HepG2 (cell line): ENCODE measurements around the gene DGAT2. TPM values are rescaled to one million over a fixed set of nuclear protein-coding genes. Genes with fewer than 3 reads are reported as not detected.

Experiments used
- ATAC-seq: fragments of 200-7000 bp; cut with Tn5 transposase; 3 replicates; pipeline ENCODE4 v1.9.1; 2020; ENCODE audit warnings: mild to moderate bottlenecking, moderate library complexity
- BruUV-seq: library from RNA; stranded (reverse); fragments of 400-500 nt; replicated peaks from 2 replicates; lab custom pipeline; 2021; lab: Mats Ljungman, UMichigan
- CTCF ChIA-PET: fragments of 300-600 bp; formaldehyde crosslinking; extraction: SDS; loops from one replicate; lab custom pipeline; 2021; ENCODE audit warnings: low total read pairs, inconsistent platforms, low intra/inter-chr PET ratio; lab: Yijun Ruan, JAX
- POLR2A ChIA-PET: fragments of 350-600 bp; sonication (Branson Sonifier 250); formaldehyde crosslinking; loops from one replicate; lab custom pipeline; 2020; ENCODE audit warnings: antibody characterized with exemption, inconsistent platforms; lab: Yijun Ruan, JAX
- DNase-seq: peaks from one replicate; pipeline ENCODE4 v3.0.0-alpha.2; 2015; ENCODE audit warnings: low spot score
- FAIRE-seq: peaks from 3 replicates; lab custom pipeline; 2011; peaks lifted over from hg19 to GRCh38; lab: Jason Lieb, UNC
- H2AFZ ChIP-seq: one replicate; pipeline ENCODE4 v1.6.1; 2011; ENCODE audit warnings: low read length, inconsistent platforms
- H3K27ac ChIP-seq: fragments of 300-600 bp; 3 replicates; pipeline ENCODE4 v1.8.0; 2011; ENCODE audit warnings: mixed run types, mild to moderate bottlenecking, mixed read lengths, low read length, inconsistent platforms; ENCODE audit not compliant: insufficient read depth; ENCODE audit errors: extremely low read length
- H3K27me3 ChIP-seq, 2 experiments: fragments of 200-600 bp in 1 of 2; 2 replicates in 1 of 2; 3 replicates in 1 of 2; pipeline versions ENCODE4 v1.6.0 to v1.8.0; 2011; ENCODE audit warnings: low read length in 2 of 2, mild to moderate bottlenecking in 2 of 2, moderate library complexity in 2 of 2, inconsistent platforms in 1 of 2; ENCODE audit not compliant: insufficient read depth in 2 of 2, control insufficient read depth in 1 of 2
- H3K36me3 ChIP-seq, 2 experiments: fragments of 200-600 bp in 1 of 2; replicated peaks in 1 of 2; 2 replicates in 1 of 2; 3 replicates in 1 of 2; pipeline versions ENCODE4 v1.5.1 to v1.8.0; 2011; ENCODE audit warnings: low read length in 2 of 2, inconsistent platforms in 1 of 2; ENCODE audit not compliant: insufficient read depth in 2 of 2, control insufficient read depth in 1 of 2
- H3K4me1 ChIP-seq: 2 replicates; pipeline ENCODE4 v1.5.1; 2012; ENCODE audit warnings: low read length, inconsistent platforms; ENCODE audit not compliant: insufficient read depth
- H3K4me2 ChIP-seq: 2 replicates; pipeline ENCODE4 v1.6.0; 2011; ENCODE audit warnings: low read depth, low read length, inconsistent platforms
- H3K4me3 ChIP-seq, 3 experiments: fragments of 200-600 bp in 1 of 3; sonication (generic), shearing (Covaris generic) in 1 of 3; replicated peaks in 1 of 3; 2 replicates each; pipeline ENCODE4 v1.5.1; 2011 to 2016; ENCODE audit warnings: low read length in 3 of 3, inconsistent platforms in 2 of 3, low read depth in 2 of 3, mild to moderate bottlenecking in 2 of 3, control low read depth in 1 of 3, mixed read lengths in 1 of 3; ENCODE audit not compliant: insufficient read depth in 1 of 3
- H3K79me2 ChIP-seq: one replicate; pipeline ENCODE4 v1.6.1; 2011; ENCODE audit warnings: low read length, inconsistent platforms; ENCODE audit not compliant: insufficient read depth
- H3K9ac ChIP-seq: 2 replicates; pipeline ENCODE4 v1.6.0; 2011; ENCODE audit warnings: mild to moderate bottlenecking, low read depth, low read length, inconsistent platforms; ENCODE audit not compliant: insufficient read depth
- H3K9me3 ChIP-seq: 2 replicates; pipeline ENCODE4 v1.5.1; 2012; ENCODE audit warnings: mild to moderate bottlenecking, low read length
- H4K20me1 ChIP-seq: 2 replicates; pipeline ENCODE4 v1.6.0; 2011; ENCODE audit warnings: inconsistent platforms, mild to moderate bottlenecking, low read length, moderate library complexity; ENCODE audit not compliant: insufficient read depth
- ATM ChIP-seq: fragments of 450-650 bp; IDR thresholded peaks from 2 replicates; pipeline ENCODE4 v1.7.1; 2017; ENCODE audit warnings: mild to moderate bottlenecking, borderline replicate concordance
- GZF1 ChIP-seq: sonication (generic); formaldehyde crosslinking; IDR thresholded peaks from 2 replicates; pipeline ENCODE4 v1.5.1; 2020; ENCODE audit warnings: mild to moderate bottlenecking, missing genetic modification reagents
- MTF1 ChIP-seq: sonication (generic); formaldehyde crosslinking; IDR thresholded peaks from 2 replicates; pipeline ENCODE4 v1.5.0; 2020; ENCODE audit warnings: missing genetic modification reagents
- SNAPC2 ChIP-seq: sonication (generic); formaldehyde crosslinking; IDR thresholded peaks from 2 replicates; pipeline ENCODE4 v1.8.1; 2022; ENCODE audit warnings: mild to moderate bottlenecking, missing genetic modification reagents
- SOX13 ChIP-seq, 3 experiments: fragments of 450-650 bp in 1 of 3; sonication (generic) in 1 of 3; formaldehyde crosslinking in 1 of 3; IDR thresholded peaks in 2 of 3; conservative IDR thresholded peaks in 1 of 3; 2 replicates each; pipeline versions ENCODE4 v1.5.0 to v1.6.1; 2016 to 2020; ENCODE audit warnings: antibody characterized with exemption in 1 of 3, mild to moderate bottlenecking in 1 of 3, missing compliant biosample characterization in 1 of 3, missing genetic modification reagents in 1 of 3, moderate library complexity in 1 of 3
- YY1 ChIP-seq: IDR thresholded peaks from 2 replicates; pipeline ENCODE4 v1.6.1; 2011; ENCODE audit warnings: low read length, low read depth, moderate library complexity, mild to moderate bottlenecking; ENCODE audit not compliant: insufficient read depth, insufficient replicate concordance
- ZBTB7B ChIP-seq: sonication (generic); formaldehyde crosslinking; IDR thresholded peaks from 2 replicates; pipeline ENCODE4 v1.4.0; 2020; ENCODE audit warnings: missing genetic modification reagents
- ZMYM3 ChIP-seq: sonication (generic); formaldehyde crosslinking; IDR thresholded peaks from 2 replicates; pipeline ENCODE4 v1.5.1; 2020; ENCODE audit warnings: mild to moderate bottlenecking, missing genetic modification reagents
- ZNF644 ChIP-seq: IDR thresholded peaks from 2 replicates; pipeline ENCODE4 v1.6.1; 2016; ENCODE audit warnings: low read depth
- ZNF781 ChIP-seq: sonication (generic); formaldehyde crosslinking; IDR thresholded peaks from 2 replicates; pipeline ENCODE4 v1.5.1; 2020; ENCODE audit warnings: borderline replicate concordance, mild to moderate bottlenecking, missing genetic modification reagents; ENCODE audit errors: not compliant biosample characterization
- WGBS: methylation state at CpG from one replicate; pipeline ENCODE4 v1.1.6; 2017; ENCODE audit warnings: low lambda C conversion rate; 5-methylcytosine and 5-hydroxymethylcytosine counted together
- in situ Hi-C: cut with HindIII; loops from 2 replicates; pipeline ENCODE4 v1.10.0; 2017; ENCODE audit warnings: low pct_unique_long_range_greater_than_20kb; ENCODE audit not compliant: extremely low pct_ligation_motif_present
- intact Hi-C: fragments of 100-400 bp; cut with micrococcal nuclease; formaldehyde crosslinking; loops from one replicate; pipeline ENCODE4 v1.10.0; 2022; ENCODE audit not compliant: unreplicated experiment
- polyA plus RNA-seq, 8 experiments: library from polyadenylated mRNA; depleted of rRNA in 3 of 8; stranded (reverse) in 7 of 8; unstranded in 1 of 8; fragments of >200 nt; fragmentation: Illumina TruSeq in 4 of 8; extraction: Trizol in 4 of 8; gene quantifications; 2 replicates each; pipeline versions ENCODE4 v1.2.1 to v1.2.3, GENCODE V29; 2011 to 2016; ENCODE audit warnings: low read depth in 4 of 8, missing spikeins in 1 of 8, mixed read lengths in 1 of 8; ENCODE audit not compliant: insufficient read depth in 1 of 8
- total RNA-seq, 5 experiments: library from RNA; depleted of rRNA; stranded (reverse); fragments of >200 nt; fragmentation: Illumina TruSeq; extraction: Trizol; gene quantifications; 2 replicates each; pipeline ENCODE4 v1.2.3, GENCODE V29; 2016; ENCODE audit warnings: low read depth in 1 of 5
- TF ChIP-seq, protein P1 (sequence below): sonication (generic); formaldehyde crosslinking; IDR thresholded peaks from 2 replicates; pipeline ENCODE4 v1.5.1; 2020; ENCODE audit warnings: mild to moderate bottlenecking, missing genetic modification reagents, moderate library complexity
- TF ChIP-seq, protein P2 (sequence below): sonication (generic); formaldehyde crosslinking; IDR thresholded peaks from 2 replicates; pipeline ENCODE4 v1.4.0; 2020; ENCODE audit warnings: missing genetic modification reagents
- TF ChIP-seq, protein P3 (sequence below): sonication (generic); formaldehyde crosslinking; IDR thresholded peaks from 2 replicates; pipeline ENCODE4 v1.8.1; 2023; ENCODE audit warnings: missing genetic modification reagents, mild to moderate bottlenecking, borderline replicate concordance

DGAT2 gene
- total and polyA plus RNA-seq, 2 of the 13 experiments (the other 11 are each of a cell fraction or from before 2014, with no cell fraction given), result 39.0 to 65.6 TPM

DNA sequence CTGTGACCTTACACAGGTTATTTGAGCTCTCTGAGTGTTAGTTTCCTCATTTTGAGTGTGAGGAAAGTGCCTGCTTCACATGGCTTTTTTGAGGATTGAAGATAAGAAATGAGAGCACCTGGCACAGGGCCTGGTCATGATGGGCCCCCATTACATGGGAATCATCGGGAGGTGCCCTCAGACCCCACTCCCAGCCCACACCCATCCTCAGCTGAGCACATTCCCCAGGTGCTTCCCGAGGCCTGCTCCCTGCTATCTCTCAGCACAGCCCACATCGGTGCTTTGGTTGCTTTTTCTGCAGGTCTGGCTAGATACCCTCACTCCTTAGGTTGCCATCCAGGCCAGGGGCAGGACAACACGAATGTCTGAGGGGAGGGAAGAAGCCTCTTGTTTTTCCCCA lies 16.6 kb downstream of the DGAT2 start (continued):
- TF ChIP-seq, protein P1, sequence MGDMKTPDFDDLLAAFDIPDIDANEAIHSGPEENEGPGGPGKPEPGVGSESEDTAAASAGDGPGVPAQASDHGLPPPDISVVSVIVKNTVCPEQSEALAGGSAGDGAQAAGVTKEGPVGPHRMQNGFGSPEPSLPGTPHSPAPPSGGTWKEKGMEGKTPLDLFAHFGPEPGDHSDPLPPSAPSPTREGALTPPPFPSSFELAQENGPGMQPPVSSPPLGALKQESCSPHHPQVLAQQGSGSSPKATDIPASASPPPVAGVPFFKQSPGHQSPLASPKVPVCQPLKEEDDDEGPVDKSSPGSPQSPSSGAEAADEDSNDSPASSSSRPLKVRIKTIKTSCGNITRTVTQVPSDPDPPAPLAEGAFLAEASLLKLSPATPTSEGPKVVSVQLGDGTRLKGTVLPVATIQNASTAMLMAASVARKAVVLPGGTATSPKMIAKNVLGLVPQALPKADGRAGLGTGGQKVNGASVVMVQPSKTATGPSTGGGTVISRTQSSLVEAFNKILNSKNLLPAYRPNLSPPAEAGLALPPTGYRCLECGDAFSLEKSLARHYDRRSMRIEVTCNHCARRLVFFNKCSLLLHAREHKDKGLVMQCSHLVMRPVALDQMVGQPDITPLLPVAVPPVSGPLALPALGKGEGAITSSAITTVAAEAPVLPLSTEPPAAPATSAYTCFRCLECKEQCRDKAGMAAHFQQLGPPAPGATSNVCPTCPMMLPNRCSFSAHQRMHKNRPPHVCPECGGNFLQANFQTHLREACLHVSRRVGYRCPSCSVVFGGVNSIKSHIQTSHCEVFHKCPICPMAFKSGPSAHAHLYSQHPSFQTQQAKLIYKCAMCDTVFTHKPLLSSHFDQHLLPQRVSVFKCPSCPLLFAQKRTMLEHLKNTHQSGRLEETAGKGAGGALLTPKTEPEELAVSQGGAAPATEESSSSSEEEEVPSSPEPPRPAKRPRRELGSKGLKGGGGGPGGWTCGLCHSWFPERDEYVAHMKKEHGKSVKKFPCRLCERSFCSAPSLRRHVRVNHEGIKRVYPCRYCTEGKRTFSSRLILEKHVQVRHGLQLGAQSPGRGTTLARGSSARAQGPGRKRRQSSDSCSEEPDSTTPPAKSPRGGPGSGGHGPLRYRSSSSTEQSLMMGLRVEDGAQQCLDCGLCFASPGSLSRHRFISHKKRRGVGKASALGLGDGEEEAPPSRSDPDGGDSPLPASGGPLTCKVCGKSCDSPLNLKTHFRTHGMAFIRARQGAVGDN (CRISPR knock-in tag), result peak; percentile 61
- TF ChIP-seq, all 625 proteins: peak for 4

DNA sequence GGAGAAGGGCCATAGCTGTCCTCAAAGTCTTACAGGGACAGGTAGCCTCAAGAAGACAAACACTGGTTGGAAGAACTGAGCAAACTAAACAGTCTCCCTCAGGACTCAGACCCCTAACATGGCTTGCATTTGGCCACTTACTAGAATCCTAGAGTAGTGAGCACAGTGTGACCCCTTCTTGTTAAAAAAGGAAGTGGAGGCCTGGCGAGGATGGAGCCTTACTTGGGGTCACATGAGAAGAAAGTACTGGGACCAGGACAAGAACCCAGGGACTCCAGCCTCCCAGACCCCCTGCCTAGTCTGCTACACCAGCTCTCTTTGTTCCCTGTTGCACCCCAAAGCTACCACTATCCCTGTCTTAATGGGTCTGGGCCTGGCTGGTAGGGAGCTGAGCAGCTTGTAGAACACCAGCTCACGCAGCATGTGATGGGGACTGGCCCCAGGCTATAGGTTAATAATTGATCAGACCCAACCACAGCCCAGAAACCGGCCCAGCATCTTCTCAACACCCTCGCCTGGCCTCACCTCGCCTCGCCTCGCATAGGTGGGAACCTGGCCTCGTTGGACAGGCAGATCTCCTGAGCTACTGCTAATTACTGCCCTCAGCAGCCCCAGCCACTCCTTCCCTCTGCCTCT lies 17.6 kb downstream of the DGAT2 start:
- CTCF ChIA-PET, result no interaction called here
- Histone ChIP-seq H3K9me3 (no peaks in the 10 kb centered on the region), H3K4me3 (no peak overlapping the region), H2AFZ (no peak overlapping the region), H3K79me2 (no peaks in the 10 kb centered on the region), H3K36me3 (peaks cover 8 to 35% of the 10 kb centered on the region in 2 experiments; a peak in 4 of 5 replicates), H4K20me1 (no peaks in the 10 kb centered on the region), H3K4me2 (peak overlapping the region; percentile 48), H3K27me3 (no peaks in the 10 kb centered on the region), H3K27ac (peak overlapping the region; percentile 39), H3K9ac (no peak overlapping the region), H3K4me1 (peaks cover 73% of the 10 kb centered on the region)
- ATAC-seq (peak; percentile 61), DNase-seq (peak; percentile 58), FAIRE-seq (peak; percentile 68)
- no TSS peak for BruUV-seq
- POLR2A ChIA-PET, result interaction anchor here (0.8 to 7.9 kb wide), 9 partner anchors 9 to 66 kb away, joined by 3 to 138 read pairs (median 9); partner anchors contain the start of gene DGAT2
- in situ Hi-C loops, result no loop called here
- WGBS, result 16% methylated on average over 8 of the region's 8 CpGs
- intact Hi-C loops, result no loop called here
- no peak for TF ChIP-seq GZF1
- TF ChIP-seq YY1, result peak; percentile 27
- peak; percentile 20; the same call in 1 of the 2 replicates for TF ChIP-seq ZMYM3 (CRISPR knock-in tag)
- TF ChIP-seq SNAPC2 (CRISPR knock-in tag), result peak; percentile 64; the same call in 1 of the 2 replicates
- no peak for TF ChIP-seq MTF1 (CRISPR knock-in tag)
- TF ChIP-seq ZBTB7B (CRISPR knock-in tag), result peak; percentile 40; the same call in 1 of the 2 replicates
- TF ChIP-seq ATM, result no peak
- TF ChIP-seq, protein P2, sequence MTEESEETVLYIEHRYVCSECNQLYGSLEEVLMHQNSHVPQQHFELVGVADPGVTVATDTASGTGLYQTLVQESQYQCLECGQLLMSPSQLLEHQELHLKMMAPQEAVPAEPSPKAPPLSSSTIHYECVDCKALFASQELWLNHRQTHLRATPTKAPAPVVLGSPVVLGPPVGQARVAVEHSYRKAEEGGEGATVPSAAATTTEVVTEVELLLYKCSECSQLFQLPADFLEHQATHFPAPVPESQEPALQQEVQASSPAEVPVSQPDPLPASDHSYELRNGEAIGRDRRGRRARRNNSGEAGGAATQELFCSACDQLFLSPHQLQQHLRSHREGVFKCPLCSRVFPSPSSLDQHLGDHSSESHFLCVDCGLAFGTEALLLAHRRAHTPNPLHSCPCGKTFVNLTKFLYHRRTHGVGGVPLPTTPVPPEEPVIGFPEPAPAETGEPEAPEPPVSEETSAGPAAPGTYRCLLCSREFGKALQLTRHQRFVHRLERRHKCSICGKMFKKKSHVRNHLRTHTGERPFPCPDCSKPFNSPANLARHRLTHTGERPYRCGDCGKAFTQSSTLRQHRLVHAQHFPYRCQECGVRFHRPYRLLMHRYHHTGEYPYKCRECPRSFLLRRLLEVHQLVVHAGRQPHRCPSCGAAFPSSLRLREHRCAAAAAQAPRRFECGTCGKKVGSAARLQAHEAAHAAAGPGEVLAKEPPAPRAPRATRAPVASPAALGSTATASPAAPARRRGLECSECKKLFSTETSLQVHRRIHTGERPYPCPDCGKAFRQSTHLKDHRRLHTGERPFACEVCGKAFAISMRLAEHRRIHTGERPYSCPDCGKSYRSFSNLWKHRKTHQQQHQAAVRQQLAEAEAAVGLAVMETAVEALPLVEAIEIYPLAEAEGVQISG (CRISPR knock-in tag), result peak; percentile 45; the same call in 1 of the 2 replicates
- TF ChIP-seq ZNF781 (CRISPR knock-in tag), result peak; percentile 57
- TF ChIP-seq SOX13 (IDR thresholded peaks at IDR 0.05), result no peak
- TF ChIP-seq SOX13 (CRISPR knock-in tag; conservative IDR thresholded peaks at IDR 0.05 in 1 of 2, IDR thresholded peaks at IDR 0.05 in 1 of 2), result peak in 1 of 2 experiments; percentile 8; a peak in 1 of 4 replicates
- no peak for TF ChIP-seq ZNF644 (CRISPR knock-in tag)
- TF ChIP-seq, protein P3, sequence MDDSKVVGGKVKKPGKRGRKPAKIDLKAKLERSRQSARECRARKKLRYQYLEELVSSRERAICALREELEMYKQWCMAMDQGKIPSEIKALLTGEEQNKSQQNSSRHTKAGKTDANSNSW (CRISPR knock-in tag), result no peak
